Measurements from ENCODE around the gene ADCY9.
"Not testable (repeated sequence)": the region's sequence is repeated elsewhere in the genome, so short reads cannot be mapped to it uniquely, and the experiment has no call there.

The ADCY9 gene

GRCh38 chr16:3974751-3975150, 141.5 kb downstream of the ADCY9 start:
- no peak for DNase-seq (ENCODE audit: low spot score)

GRCh38 chr16:3971706-3972105, 144.5 kb downstream of the ADCY9 start:
- no peak for DNase-seq (ENCODE audit: low spot score)

- no peak for DNase-seq (ENCODE audit: low spot score)
These were observed 145.0 kb downstream of the ADCY9 start for GRCh38 chr16:3971261-3971660.

GRCh38 chr16:3968551-3968950, 147.7 kb downstream of the ADCY9 start:
- no peak for DNase-seq (ENCODE audit: low spot score)

GRCh38 chr16:3966681-3967080, 149.6 kb downstream of the ADCY9 start:
- no peak for DNase-seq (ENCODE audit: low spot score)

- DNase-seq (ENCODE audit: low spot score): no peak
These were observed 150.3 kb downstream of the ADCY9 start for GRCh38 chr16:3965781-3966582.

- DNase-seq (ENCODE audit: low spot score): no peak
These were observed 150.9 kb downstream of the ADCY9 start for GRCh38 chr16:3965306-3965705.

GRCh38 chr16:3964686-3965290, 151.5 kb downstream of the ADCY9 start:
- no peak for DNase-seq (ENCODE audit: low spot score)

GRCh38 chr16:3963886-3964685, 152.2 kb downstream of the ADCY9 start:
- no peak for DNase-seq (ENCODE audit: low spot score)

- no peak for DNase-seq (ENCODE audit: low spot score)
These were observed 153.0 kb downstream of the ADCY9 start for GRCh38 chr16:3963203-3963602.

GRCh38 chr16:3961449-3961849, 154.8 kb downstream of the ADCY9 start:
- DNase-seq (ENCODE audit: low spot score): no peak

GRCh38 chr16:3959926-3960590, 156.2 kb downstream of the ADCY9 start:
- not testable (repeated sequence) for DNase-seq (ENCODE audit: low spot score)

GRCh38 chr16:3959148-3959547, 157.1 kb downstream of the ADCY9 start:
- DNase-seq (ENCODE audit: low spot score): no peak

GRCh38 chr16:3957344-3957980, 158.8 kb downstream of the ADCY9 start:
- DNase-seq (ENCODE audit: low spot score): no peak

- DNase-seq (ENCODE audit: low spot score): no peak
These were observed 161.8 kb downstream of the ADCY9 start for GRCh38 chr16:3954411-3954921.

- DNase-seq (ENCODE audit: low spot score): no peak
These were observed 162.4 kb downstream of the ADCY9 start for GRCh38 chr16:3953728-3954410.

GRCh38 chr16:3952737-3953131, 163.5 kb downstream of the ADCY9 start:
- DNase-seq (ENCODE audit: low spot score): no peak

GRCh38 chr16:3951861-3952736, 164.1 kb downstream of the ADCY9 start:
- no peak for DNase-seq (ENCODE audit: low spot score)

- not testable (repeated sequence) for DNase-seq (ENCODE audit: low spot score)
These were observed 164.9 kb downstream of the ADCY9 start for GRCh38 chr16:3951380-3951779.
